GM11168 (cell line): ENCODE results near the gene SLC35E2B.
"Not testable (repeated sequence)": the region's sequence is repeated elsewhere in the genome, so short reads cannot be mapped to it uniquely, and the experiment has no call there.

Source experiments
- in situ Hi-C: fragments of 300-500 bp; cut with MboI; formaldehyde crosslinking; loops from one replicate; pipeline ENCODE4 v1.12.0; 2022; ENCODE audit warnings: low sequenced_read_pairs; ENCODE audit not compliant: unreplicated experiment

The SLC35E2B gene

GRCh38 chr1:1704284-1704957 lies 11.8 kb upstream of the SLC35E2B start:
- in situ Hi-C loops: not testable (repeated sequence)

GRCh38 chr1:1703796-1704195 lies 11.2 kb upstream of the SLC35E2B start:
- in situ Hi-C loops: no loop called here

DNA sequence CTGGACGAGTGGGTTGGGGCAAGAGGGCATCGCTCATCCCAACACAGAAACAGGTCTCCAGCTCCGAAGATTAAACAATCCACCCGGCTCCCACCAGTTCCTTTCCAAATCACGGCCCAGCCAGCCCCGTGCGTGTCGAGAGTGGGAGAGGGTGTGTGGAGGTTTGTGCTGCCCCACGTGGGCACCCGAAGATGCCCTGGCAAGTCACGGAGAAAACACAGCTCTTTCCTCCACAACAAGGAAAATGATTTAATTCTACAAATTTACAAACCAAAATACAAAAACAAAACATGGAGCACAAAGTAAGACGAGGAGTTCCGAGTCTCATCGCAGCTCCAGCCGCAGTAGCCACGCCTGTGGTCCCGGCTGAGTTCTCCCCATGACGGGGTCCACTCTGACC lies 9.9 kb upstream of the SLC35E2B start:
- in situ Hi-C loops: not testable (repeated sequence)

- in situ Hi-C loops: not testable (repeated sequence)
Observed at GRCh38 chr1:1700557-1700956, 8.0 kb upstream of the SLC35E2B start.

GRCh38 chr1:1700067-1700466 lies 7.5 kb upstream of the SLC35E2B start:
- in situ Hi-C loops: not testable (repeated sequence)

GRCh38 chr1:1699061-1699460 lies 6.5 kb upstream of the SLC35E2B start:
- in situ Hi-C loops: loop anchor here (5.0 kb wide), 1 partner anchor 48 kb away; no protein-coding TSS in a partner anchor

GRCh38 chr1:1697358-1698183 lies 5.0 kb upstream of the SLC35E2B start:
- in situ Hi-C loops: loop anchor here (5.0 kb wide), 1 partner anchor 50 kb away; no protein-coding TSS in a partner anchor

GRCh38 chr1:1696431-1697357 lies 4.1 kb upstream of the SLC35E2B start:
- in situ Hi-C loops: loop anchor here (5.0 kb wide), 1 partner anchor 51 kb away; no protein-coding TSS in a partner anchor

DNA sequence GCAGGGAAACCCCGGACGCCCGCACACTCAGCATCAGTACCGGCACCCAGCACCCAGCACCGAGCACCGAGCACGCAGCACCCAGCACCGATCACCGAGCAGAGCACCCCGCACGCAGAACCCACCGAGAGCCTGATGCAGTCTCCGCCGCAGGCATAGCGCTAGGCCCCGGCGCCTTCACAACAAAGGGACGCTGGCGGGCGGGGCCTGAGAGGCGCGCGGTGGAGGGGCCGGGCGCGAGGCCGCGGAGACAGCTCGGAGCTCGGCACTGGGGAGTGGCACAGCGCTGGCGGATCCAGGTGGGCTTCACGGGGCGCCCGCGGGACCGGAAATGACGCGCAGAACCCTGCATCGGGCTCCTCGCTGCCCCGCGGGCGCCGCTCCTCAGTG lies 276 bp downstream of the SLC35E2B start:
- in situ Hi-C loops: not testable (repeated sequence)

DNA sequence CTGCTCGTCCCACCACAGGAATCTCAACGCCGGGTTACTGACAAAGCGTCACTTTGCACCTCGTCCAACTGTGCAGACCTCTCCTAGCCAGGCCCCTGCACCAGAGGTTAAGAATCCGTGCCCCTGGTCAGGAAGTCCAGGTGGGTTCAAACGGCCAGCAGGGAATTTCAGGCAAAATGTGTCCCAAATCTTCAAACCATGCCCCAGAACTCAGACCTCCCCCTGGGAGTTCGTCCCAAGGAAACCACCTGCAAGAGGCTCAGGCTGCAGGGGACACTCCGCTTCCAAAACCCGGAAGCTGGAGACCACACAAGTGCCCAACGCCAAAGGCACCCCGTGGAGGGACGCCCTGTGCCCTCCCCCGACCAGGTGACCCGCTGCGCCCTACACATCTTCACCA lies 1.2 kb downstream of the SLC35E2B start:
- in situ Hi-C loops: not testable (repeated sequence)

DNA sequence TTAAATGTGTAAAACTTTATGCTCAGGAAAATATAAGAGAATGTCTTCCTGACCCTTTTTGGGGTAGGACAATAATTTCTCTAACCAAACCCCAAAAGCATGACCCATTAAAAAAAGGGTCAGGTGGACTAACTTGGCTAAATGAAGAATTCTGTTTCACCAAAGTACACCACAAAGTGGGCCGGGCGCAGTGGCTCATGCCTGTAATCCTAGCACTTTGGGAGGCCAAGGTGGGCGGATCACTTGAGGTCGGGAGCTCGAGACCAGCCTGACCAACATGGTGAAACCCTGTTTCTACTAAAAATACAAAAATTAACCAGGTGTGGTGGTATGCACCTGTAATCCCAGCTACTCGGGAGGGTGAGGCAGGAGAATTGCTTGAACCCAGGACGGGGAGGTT lies 3.1 kb downstream of the SLC35E2B start:
- in situ Hi-C loops: not testable (repeated sequence)

- in situ Hi-C loops: no loop called here
Observed at GRCh38 chr1:1687846-1688245, 4.7 kb downstream of the SLC35E2B start.

- in situ Hi-C loops: no loop called here
Observed at GRCh38 chr1:1684031-1684681, 8.4 kb downstream of the SLC35E2B start.

GRCh38 chr1:1683104-1683905 lies 9.3 kb downstream of the SLC35E2B start:
- in situ Hi-C loops: no loop called here

DNA sequence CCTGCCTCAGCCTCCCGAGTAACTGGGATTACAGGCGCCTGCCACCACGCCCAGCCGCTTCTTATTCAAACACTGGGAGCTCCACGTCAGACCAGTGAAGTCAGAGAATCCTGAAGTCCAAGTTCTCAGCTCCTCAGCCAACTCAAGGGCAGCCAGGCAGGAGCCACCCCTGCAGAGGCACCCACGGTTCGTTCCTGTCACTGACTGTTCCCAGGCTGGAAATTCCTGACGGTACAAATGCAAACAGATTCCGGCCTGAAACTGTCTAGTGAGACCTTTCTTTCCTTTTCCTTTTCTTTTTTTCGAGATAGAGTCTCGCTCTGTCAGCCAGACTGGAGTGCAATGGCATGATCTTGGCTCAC lies 11.7 kb downstream of the SLC35E2B start:
- in situ Hi-C loops: no loop called here

- in situ Hi-C loops: no loop called here
Observed at GRCh38 chr1:1680031-1680911, 12.3 kb downstream of the SLC35E2B start.

DNA sequence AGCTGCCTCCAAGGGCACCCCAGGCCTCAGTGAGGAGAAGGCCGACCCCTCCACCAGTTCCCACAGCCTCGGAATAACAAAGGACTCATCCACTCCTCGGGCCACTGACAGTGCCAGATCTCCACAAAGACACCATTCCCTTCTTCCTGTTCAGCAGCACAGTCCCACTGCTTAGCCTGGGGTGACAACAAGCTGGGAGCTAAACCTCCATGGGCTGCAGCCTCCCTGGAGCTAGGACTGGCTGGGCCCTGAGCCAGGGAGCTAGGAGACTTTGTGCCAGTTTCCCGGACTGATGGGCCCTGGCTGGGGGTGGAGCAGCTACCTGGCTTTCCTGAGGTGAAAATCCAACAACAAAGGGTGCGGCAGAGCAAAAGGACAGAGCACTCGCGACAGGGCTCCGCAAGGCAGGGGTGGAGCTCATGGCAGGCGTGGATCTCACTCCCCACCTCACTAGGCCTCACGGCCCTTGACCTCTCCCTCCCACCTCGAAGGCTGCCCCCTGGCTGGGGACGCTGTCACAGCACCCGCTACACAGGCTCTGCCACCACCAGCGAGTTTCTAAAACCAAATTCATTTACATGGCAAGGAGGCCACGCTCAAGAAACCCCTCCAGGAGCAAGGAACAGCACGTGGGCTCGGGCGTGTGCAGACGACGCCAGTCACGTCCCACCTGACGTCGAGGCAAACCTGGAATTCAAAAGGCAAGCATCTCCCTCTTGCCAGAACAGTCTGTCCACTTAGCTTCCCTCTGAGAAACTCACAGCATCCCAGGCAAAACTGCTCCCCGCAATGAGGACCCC lies 13.8 kb downstream of the SLC35E2B start:
- in situ Hi-C loops: no loop called here
